ENCODE results near the gene LSAMP.

DNA sequence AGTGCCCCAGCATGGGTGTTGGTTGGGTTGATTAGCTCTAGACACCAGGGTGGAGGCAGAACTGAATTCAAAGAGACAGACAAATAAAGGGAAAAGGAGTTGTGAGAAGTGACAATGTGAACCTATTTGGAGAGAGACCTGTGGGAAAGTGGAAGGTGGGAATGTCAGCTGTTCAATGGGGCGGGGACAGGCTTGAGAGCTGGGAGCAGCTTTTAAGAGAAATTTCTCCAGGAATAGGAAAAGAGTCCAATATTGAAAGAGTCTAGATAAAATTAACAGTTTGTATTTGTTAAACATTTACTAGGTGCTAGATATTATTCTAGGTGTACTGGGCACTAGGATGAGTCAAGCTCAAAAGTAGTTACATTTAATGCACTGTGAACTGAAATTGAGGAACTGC, 596.6 kb downstream of the LSAMP start:
- TF ChIP-seq, protein P1, sequence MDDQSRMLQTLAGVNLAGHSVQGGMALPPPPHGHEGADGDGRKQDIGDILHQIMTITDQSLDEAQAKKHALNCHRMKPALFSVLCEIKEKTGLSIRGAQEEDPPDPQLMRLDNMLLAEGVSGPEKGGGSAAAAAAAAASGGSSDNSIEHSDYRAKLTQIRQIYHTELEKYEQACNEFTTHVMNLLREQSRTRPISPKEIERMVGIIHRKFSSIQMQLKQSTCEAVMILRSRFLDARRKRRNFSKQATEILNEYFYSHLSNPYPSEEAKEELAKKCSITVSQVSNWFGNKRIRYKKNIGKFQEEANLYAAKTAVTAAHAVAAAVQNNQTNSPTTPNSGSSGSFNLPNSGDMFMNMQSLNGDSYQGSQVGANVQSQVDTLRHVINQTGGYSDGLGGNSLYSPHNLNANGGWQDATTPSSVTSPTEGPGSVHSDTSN (IDR thresholded peaks at IDR 0.05): no peak
- TF ChIP-seq RAD21 (conservative IDR thresholded peaks at IDR 0.05 in 1 of 2, IDR thresholded peaks at IDR 0.05 in 1 of 2) (no peak), SREBF2 (IDR thresholded peaks at IDR 0.05) (no peak), ESRRA (IDR thresholded peaks at IDR 0.05; ENCODE audit: borderline replicate concordance, low read length) (no peak), EP300 (IDR thresholded peaks at IDR 0.05) (no peak), POLR2A (IDR thresholded peaks at IDR 0.05; ENCODE audit: low read length) (no peak)
- TF ChIP-seq, protein P2, sequence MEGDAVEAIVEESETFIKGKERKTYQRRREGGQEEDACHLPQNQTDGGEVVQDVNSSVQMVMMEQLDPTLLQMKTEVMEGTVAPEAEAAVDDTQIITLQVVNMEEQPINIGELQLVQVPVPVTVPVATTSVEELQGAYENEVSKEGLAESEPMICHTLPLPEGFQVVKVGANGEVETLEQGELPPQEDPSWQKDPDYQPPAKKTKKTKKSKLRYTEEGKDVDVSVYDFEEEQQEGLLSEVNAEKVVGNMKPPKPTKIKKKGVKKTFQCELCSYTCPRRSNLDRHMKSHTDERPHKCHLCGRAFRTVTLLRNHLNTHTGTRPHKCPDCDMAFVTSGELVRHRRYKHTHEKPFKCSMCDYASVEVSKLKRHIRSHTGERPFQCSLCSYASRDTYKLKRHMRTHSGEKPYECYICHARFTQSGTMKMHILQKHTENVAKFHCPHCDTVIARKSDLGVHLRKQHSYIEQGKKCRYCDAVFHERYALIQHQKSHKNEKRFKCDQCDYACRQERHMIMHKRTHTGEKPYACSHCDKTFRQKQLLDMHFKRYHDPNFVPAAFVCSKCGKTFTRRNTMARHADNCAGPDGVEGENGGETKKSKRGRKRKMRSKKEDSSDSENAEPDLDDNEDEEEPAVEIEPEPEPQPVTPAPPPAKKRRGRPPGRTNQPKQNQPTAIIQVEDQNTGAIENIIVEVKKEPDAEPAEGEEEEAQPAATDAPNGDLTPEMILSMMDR (IDR thresholded peaks at IDR 0.05): no peak
